GM18907 (cell line): ENCODE data around the gene IGHMBP2.

Experiments
- ATAC-seq: cut with Tn5 transposase; IDR thresholded peaks from one replicate; pipeline ENCODE4 v1.9.1; 2021; ENCODE audit warnings: mild to moderate bottlenecking, moderate library complexity; ENCODE audit not compliant: unreplicated experiment

Gene IGHMBP2

DNA sequence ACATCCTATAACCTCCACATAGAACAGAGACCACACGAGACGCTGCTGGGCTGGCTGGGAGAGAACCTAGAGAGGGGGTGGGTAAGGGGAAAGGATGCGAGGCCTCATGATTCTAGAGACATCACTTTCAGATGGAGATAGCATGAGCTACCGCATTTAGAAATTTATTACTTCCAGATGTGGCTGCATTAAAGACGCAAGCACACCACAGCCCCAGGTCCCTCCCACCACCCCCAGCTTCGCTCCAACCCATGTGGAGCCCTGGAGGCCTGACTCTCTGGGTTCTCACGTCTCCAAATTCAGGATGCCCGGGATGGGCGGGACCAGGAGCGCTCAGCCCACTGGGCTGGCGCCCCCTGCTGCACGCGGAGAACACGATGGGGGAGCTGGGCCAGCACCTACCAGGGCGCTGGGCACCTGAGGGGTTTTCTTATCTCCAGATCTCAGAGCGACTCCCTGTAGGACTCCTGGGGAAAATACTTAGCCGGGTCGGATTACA lies 13.7 kb upstream of the IGHMBP2 start:
- ATAC-seq, result no peak

DNA sequence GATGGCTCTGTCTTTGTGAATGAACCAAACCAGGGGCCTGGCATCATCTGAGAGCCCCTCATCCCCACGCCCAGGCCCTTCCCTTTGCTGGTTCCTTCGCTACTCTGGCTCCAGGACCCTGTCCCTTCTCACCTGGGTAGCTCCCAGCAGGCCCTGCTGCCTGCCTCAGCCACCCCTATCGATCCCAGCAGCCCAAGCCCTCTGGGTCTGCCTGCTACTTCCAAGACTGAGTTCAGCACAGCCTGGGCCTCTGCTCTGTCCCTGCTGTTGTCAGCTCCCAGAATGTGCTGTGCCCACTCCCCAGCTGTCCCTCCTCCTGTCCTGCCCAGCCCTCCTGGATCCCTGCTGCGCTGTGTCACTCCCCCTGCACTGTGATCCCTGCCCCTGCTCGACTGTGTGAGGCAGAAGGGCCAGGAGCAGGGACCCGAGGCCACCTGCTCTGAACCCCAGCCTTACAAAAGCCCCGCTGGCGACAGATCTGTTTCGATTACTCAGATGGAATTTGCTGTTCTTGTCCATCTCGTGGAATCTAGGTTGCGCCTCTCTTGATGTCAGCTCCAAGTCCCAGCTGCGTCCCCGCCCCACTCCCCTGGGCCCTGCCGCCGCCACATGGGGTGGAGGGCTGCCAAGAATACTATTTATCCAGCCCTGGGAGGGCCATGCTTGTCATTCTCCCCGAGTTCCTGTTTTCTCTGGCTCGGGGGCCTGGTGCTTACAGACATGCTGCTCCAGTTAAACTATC lies 13.0 kb upstream of the IGHMBP2 start:
- ATAC-seq, result no peak

DNA sequence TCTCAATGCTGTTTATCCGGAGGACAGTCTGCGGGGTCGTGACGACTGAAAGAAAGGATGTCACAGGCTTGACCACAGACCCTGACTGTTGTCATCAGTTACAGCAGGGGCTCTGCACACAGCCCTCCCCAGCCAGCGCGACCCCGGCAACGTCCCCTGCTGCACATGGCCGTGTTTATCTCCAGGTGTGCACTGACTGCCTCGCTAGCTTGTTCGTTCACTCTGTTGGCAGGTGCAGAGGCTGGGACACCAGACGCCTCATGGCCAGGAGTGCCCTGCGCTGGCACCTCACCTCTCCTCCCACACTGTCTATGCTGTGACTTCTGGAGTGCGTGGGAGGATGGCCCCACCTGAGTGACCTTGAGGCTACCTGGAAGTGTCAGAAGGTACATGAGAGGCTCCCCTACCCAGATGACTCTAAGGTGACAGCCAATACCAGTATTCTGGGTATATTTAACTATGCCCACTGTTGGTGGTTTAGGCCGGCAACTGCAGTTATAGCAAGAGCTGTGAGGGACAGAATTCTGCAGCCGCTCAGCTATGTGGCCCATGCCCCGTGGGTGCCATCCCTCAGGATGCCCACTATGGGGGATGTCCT lies 12.2 kb upstream of the IGHMBP2 start:
- ATAC-seq, result no peak

DNA sequence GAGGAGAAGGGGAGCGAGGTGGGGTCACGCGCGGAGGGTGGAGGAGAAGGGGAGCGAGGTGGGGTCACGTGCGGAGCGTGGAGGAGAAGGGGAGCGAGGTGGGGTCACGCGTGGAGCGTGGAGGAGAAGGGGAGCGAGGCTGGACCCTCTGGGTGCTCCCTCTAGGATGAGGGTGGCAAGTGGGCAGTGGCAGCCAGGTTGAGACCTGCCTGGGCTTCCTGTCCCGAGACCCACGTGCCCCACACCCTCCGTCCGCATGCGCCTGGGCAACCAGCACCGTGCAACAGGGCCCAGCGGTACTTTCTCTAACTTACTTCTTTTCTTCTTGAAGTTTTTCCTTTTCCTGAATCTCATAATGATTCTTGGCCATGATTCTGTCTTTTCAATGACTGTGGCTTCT lies 11.1 kb upstream of the IGHMBP2 start:
- no peak for ATAC-seq

DNA sequence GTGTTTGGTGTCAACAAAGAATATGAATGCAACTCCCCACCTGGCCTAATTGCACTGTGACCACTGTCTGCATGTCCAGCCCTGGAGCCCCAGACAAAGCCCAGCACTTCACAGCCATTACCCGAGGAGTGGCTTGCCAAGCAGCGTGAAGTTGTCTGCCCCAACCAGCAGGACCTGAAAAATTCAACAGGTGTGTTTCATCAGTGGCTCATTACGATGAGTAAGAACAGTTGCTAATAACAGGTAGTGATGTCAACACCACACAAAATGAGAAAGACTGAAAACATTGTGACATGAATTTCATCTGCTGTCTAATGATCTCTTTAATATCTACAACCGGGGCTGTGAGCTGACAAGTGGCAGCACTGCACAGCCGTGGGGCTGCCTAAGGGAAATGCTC lies 10.4 kb upstream of the IGHMBP2 start:
- ATAC-seq, result no peak

DNA sequence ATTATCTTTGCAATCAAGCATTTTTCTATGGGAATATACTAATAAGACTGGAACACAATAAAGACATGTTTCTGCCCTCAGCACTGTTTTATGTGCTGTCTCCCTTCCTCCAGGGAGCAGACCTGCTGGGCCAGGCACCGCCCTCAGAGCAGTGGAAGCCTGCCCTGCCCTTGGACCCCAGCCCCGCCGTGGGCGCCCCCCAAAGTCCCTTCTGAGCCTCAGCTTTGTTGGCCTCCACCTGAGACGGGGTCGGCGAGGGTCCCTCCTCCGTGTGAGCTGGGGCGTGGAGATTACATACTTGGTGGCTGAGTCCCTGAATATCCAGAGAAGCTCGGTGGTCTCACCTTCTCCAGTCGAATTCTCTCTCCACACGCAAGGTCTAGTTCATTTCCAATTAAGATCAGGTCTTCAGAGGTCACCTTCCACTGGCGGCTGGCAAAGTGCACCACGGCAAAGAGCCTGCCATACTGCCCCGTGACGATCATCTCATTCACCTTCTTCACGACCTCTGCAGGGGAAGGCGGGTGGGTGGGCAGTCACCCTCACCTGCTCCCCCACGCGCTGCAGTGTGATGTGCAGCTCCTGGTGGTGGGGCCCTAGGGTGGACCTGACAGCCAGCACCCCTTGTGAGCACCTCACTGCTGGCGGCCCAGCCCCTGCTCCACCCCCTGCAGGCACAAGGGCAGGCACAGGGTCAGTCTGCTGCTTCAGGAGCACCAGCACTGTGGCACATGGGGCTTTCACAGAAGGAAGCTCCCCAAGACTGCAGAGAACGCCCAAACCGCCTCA lies 7.3 kb upstream of the IGHMBP2 start:
- no peak for ATAC-seq

DNA sequence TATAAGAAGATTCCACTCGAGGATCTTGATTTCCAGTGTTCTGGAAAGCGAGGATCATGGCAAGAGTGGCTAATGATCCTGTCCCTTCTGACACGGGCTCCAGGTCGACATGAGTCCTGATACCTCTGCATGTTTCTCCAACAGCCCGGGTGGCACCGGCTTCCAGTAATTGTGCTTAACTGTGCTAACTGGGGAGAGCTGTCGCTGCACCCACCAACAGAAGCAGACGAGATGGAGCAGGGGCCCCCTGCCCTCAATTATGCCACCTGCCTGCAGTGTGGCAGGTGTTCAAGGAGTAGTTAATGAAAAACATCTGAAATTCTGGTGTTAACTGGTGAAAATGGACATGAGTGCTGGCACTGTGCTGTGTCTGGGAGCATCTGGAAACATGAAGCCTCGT lies 6.2 kb upstream of the IGHMBP2 start:
- no peak for ATAC-seq

DNA sequence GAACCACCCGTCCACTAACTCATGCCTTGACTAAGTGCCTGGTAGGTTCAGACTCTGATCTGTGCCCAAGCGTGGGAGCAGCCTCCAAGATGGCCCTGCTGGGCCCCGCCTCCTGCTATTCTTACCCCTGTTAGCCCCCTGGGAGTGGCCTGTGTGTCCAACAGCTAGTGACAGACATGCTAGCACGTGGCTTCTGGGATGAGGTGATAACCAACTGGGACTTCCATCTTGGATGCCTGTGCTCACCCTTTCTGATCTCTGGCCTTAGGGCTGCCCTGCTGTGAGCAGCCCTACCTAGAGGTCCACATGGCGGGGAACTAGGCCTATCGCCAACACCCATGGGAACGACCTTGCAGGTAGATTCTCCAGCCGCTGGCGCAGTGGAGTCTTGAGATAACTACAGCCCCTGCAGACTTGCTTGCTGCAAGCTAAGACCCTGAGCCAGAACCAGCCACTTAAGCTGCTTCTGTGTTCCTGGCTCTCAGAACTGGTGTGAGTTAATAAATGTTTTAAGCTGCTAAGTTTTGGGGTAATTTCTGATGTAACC lies 2.8 kb upstream of the IGHMBP2 start:
- no peak for ATAC-seq

DNA sequence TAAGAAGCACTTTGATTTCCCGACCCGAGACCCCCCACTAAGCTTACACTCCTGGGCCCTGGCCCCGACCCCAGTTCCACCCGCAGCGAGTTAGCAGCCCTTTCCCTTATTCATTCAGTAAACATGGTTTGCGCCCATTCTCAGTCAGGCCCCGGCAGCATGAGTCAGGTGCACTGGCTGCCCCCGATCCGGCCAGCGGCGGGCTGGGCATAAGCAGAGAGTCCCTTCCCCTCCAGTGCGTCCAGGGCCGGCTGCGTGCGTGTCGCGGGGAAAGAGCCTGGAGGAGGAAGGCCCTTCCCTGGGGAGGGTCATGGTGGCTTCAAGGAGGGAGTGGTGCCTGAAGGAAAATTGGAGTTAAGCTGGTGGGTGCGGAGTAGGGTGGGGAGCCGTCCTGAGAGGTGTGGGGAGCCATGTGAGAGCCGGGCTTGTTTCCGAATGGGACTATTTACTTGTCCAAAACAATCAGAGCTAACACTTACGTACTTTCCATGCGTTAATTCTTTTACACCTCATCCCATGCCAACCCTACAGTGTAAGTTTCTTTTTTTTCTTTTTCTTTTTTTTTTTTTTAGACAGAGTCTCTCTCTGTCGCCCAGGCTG lies 657 bp downstream of the IGHMBP2 start:
- ATAC-seq, result peak; percentile 14

DNA sequence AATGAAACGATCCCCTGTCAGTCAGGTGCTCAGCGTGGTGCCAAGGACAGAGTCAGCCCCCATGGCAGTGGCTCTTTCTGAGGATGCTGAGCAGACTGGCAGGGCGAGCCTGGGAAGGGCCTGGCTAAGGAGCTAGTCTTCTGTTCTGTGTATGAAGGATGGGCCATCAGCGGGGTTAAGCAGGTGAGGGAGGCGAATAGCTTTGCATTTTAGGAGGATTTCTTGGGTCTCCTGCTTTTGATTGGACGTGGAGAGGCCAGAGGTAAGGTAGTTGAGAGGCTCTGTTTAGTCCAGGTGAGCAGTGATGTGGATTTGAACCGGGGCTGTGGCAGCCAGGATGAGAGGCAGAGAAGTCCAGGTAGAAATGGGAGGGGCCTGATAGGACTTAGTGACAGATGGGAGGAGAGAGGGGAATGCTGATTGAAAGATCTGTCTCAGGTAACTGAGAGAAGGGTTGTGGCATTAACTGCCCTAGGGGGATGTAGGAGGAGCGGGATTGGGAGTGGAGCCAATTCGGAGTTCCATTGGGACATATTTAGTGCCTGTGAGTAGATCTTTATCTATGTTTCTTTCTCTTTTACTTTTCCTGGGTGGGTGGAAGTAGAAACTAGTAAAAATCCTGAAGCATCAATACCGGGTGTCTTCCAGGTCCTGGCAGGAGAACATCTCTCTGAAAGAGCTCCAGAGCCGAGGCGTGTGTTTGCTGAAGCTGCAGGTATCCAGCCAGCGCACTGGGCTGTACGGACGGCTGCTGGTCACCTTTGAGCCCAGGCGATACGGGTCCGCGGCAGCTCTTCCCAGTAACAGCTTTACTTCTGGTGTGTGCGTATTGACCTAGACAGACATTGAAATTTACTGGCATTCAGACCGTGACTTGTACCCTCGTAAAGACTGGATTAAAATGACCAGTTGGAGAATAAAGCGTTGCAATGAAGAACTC lies 2.0 kb downstream of the IGHMBP2 start:
- no peak for ATAC-seq

DNA sequence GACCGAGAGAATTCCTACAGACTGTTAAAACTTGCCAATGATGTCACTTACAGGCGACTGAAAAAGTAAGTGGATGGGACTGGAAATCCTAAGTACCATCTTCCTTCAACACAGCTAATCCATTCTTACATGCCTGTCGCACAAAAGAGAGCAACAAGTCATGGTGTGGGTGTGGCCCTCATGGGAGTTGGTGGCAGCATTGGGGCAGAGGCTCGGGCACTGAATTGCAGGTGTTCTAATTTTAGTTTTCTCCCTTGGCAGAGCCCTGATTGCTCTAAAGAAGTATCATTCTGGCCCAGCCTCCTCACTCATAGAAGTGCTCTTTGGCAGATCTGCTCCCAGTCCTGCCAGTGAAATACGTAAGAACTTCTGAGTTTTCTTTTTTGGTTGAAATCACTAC lies 4.6 kb downstream of the IGHMBP2 start:
- no peak for ATAC-seq

DNA sequence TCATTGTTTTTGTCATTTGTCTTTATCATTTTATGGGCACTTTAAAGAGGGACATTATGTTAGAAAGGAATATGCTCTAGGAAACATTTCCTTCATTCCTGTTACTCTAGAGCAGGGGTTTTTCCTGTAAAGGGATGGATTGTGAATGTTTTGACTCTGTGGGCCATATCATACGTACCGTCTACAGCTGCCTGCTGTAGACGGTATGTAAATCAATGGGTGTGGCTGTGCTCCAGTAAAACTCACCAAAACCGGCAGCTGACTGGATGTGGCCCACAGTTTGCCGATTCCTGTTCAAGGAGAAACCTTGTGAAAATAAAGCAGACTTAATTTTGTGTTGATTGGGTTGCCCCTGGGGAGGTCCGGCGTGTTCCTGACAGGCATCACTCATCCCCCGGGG lies 7.3 kb downstream of the IGHMBP2 start:
- ATAC-seq, result no peak

DNA sequence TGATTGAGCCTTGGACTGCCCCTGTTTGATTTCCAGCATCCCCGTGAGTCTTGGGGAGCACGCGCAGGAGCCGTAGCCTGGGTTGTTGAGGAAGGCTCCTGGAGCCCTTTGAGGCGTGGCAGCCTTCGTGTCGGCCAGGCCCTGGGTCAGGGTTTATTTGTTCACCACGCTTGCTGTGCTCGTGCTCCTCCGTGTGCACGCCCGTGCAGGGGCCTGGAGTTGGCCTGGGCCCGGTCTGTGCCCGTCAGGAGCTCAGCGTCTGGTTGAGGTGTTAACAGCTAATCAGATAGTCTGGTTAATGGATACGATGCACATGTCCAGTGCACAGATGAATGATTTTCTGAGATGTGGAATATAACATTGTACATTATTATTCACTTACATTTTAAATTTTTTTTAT lies 8.0 kb downstream of the IGHMBP2 start:
- ATAC-seq, result no peak

DNA sequence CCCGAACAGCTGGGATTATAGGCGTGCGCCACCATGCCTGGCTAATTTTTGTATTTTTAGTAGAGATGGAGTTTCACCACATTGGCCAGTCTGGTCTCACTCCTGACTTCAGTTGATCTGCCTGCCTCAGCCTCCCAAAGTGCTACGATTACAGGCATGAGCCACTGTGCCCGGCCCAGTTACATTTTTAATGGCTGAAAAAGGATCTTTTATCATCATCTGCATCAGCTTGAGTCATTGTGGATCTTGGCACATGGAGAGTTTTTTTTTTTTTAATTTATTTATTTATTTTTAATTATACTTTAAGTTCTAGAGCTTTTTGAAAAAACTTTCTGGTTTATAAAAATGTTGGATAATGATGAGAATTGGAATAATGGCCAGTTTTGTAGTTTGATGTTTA lies 8.6 kb downstream of the IGHMBP2 start:
- ATAC-seq, result no peak

DNA sequence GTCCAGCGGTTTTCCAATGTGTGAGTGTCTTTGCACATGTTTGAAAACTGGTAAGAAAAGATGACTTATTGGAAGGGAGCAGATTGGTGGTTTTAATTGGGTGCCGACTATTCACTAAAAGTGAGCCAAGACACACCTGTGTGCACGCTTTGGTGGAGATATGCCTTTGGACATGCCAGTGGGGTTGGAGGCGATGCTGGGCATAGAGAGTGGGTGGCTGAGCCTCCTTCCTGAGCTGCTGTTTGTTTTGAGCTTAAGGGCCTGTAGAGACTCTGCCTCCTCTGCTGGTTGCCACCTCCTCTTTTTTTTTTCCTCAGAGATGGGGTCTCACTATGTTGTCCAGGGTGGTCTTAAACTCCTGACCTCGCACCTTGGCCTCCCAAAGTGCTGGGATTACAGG lies 9.5 kb downstream of the IGHMBP2 start:
- no peak for ATAC-seq

DNA sequence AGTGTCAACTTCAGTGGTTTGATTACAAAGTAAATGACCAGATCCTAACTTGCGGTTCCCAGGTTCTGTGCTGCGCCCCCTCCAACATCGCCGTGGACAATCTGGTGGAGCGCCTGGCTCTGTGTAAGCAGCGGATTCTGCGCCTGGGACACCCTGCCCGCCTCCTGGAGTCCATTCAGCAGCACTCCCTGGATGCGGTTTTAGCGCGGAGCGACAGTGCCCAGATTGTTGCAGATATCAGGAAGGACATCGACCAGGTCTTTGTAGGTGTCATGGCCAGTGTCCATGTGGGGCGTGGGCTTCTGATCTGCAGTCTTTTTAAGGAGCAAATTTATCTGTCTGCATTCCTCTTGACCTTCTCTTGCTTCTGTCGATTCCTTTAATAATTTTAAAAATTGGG lies 11.1 kb downstream of the IGHMBP2 start:
- no peak for ATAC-seq

DNA sequence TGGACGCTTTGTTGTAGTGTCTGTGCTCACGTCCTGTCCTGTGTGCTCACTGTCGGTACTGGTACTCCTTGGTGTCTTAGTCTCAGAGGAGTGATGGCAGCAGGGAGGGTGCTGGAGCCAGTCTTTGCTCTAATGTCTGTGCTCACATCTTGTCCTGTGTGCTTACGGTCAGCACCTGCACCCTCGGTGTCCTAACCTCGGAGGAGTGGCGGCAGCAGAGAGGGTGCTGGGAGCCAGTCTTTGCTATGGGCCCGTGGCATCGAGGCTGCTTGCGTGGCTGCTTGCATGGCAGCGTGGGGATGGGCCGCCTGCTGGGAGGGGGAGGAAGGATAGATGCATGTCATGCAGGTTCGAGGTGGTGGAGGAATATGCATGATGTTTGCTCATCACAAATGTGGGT lies 12.7 kb downstream of the IGHMBP2 start:
- ATAC-seq, result no peak

DNA sequence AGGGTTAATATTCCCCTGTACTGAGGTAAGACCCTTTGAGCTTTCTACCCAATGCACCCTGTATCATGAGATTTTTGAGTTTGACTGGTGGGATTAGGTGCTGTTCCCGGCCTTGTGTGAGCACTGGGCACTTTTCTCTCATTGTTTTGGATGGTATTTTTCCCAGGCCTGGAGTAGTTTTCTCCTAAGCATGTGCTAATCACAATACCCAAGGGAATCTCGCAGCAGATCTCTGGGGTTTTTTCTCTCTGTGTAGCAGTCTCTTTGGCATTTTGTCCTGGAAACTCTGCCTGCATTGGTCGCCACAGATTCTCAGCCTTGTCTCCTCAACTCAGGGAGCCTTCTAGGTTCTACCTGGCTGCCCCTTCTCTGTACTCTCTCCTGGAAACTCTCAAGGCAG lies 19.9 kb downstream of the IGHMBP2 start:
- ATAC-seq, result no peak

DNA sequence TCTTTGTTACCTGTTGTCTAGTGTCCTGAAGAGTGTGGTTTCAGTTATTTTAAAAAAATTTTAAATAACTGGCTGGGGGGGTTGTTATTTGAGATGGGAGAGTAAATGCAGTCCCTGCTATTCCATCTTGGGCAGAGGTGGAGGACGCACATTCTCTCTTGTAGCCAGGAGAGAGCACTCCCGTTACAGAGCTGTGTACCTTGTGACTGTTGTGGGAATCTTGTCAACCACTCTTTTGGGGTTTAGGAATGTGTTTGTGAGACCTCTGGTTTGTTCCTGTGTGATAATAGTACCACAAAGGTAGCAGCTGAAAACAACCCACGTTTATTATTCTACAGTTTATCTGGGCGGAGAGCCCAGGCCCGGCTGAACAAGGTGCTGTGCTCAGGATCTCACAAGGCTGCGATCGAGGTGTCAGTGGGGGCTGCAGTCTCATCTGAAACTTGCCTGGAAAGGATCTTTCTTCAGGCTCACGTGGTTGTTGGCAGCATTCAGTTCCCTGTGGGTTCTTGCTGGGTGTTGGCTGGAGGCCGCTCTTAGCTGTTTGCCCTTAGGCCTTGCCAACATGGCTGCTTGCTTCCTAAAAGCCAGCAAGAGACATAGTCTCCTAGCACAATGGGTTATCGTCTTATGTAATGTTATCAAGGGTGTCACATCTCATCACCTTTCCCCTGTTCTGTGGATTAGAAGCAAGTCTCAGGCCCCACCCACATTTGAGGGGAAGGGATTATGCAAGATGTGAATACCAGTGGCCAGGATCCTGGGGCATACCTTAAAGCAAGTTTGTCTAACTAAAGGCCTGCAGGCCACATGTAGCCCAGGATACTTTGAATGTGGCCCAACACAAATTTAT lies 20.6 kb downstream of the IGHMBP2 start:
- ATAC-seq, result no peak
